Tibial nerve (tissue), 4 donors: ENCODE measurements around the gene TOP1. TPM values are rescaled to one million over a fixed set of nuclear protein-coding genes. Genes with fewer than 3 reads are reported as not detected.

Experiments
- DNase-seq, 2 donors: peaks; one replicate each; pipeline ENCODE4 v3.0.0-alpha.2; 2019; ENCODE audit warnings: low spot score in 2 of 2
- H3K27ac ChIP-seq, 4 donors: fragments of 200-600 bp; sonication (generic) in 3 of 4; one replicate each; pipeline ENCODE4 v1.5.1; 2017 to 2019; ENCODE audit warnings: mild to moderate bottlenecking in 1 of 4
- H3K27me3 ChIP-seq, 2 donors: fragments of 200-600 bp; sonication (generic) in 1 of 2; one replicate each; pipeline versions ENCODE4 v1.5.1 to v1.6.0; 2017 to 2019
- H3K36me3 ChIP-seq, 3 donors: fragments of 200-600 bp; sonication (generic); one replicate each; pipeline ENCODE4 v1.5.1; 2018 to 2019
- H3K4me1 ChIP-seq, 4 donors: fragments of 200-600 bp; sonication (generic) in 3 of 4; one replicate each; pipeline ENCODE4 v1.5.1; 2017 to 2019
- H3K4me3 ChIP-seq, 4 donors: fragments of 200-600 bp; sonication (generic) in 3 of 4; one replicate each; pipeline ENCODE4 v1.5.1; 2017 to 2019; ENCODE audit warnings: mild to moderate bottlenecking in 1 of 4, moderate library complexity in 1 of 4
- H3K9me3 ChIP-seq, 4 donors: fragments of 200-600 bp; sonication (generic) in 3 of 4; one replicate each; pipeline ENCODE4 v1.5.1; 2017 to 2019
- CTCF ChIP-seq, 5 experiments: fragments of 200-600 bp in 3 of 5; fragments of 450-650 bp in 2 of 5; sonication (generic) in 3 of 5; IDR thresholded peaks; one replicate each; pipeline ENCODE4 v1.5.1; 2016 to 2019; ENCODE audit warnings: antibody characterized with exemption in 5 of 5, mild to moderate bottlenecking in 3 of 5, moderate library complexity in 2 of 5
- EP300 ChIP-seq, 2 donors: sonication (generic); formaldehyde crosslinking; IDR thresholded peaks; one replicate each; pipeline ENCODE4 v1.6.1; 2017; ENCODE audit warnings: antibody characterized with exemption in 2 of 2, mild to moderate bottlenecking in 1 of 2
- POLR2A ChIP-seq, 2 donors: fragments of 450-650 bp; IDR thresholded peaks; one replicate each; pipeline ENCODE4 v1.6.1; 2017; ENCODE audit warnings: antibody characterized with exemption in 2 of 2, mild to moderate bottlenecking in 2 of 2, moderate library complexity in 2 of 2
- WGBS, 2 donors: methylation state at CpG; one replicate each; pipeline ENCODE4 v1.1.5; 2018; 5-methylcytosine and 5-hydroxymethylcytosine counted together
- total RNA-seq, 4 donors: library from RNA; depleted of rRNA; stranded (reverse); fragments of >200 nt; gene quantifications; one replicate each; pipeline ENCODE4 v1.1.0, GENCODE V29; 2016

The TOP1 gene
- total RNA-seq, 4 donors from 2014 or later = 17.9 to 29.1 (median 23.1) TPM

GRCh38 chr20:41035207-41035606, 6.6 kb downstream of the TOP1 start:
- H3K4me3 ChIP-seq = no peak overlapping the region
- 63 to 75% methylated on average over 3 of the region's 3 CpGs for whole genome bisulfite sequencing, 2 donors
- no peaks in the 10 kb centered on the region for H3K27me3 ChIP-seq
- H3K4me1 ChIP-seq = peaks cover 0 to 81% (median 29%) of the 10 kb centered on the region in 4 donors
- DNase-seq = no peak
- H3K27ac ChIP-seq = no peak overlapping the region
- no peaks in the 10 kb centered on the region for H3K36me3 ChIP-seq
- H3K9me3 ChIP-seq = no peaks in the 10 kb centered on the region
- TF ChIP-seq CTCF (IDR thresholded peaks at IDR 0.05) (no peak), EP300 (IDR thresholded peaks at IDR 0.05) (no peak), POLR2A (IDR thresholded peaks at IDR 0.05) (no peak)

- TF ChIP-seq POLR2A (IDR thresholded peaks at IDR 0.05) = no peak
- WGBS, 2 donors = 32 to 43% methylated on average over 2 of the region's 2 CpGs
- H3K4me3 ChIP-seq = no peak overlapping the region
- H3K36me3 ChIP-seq = no peaks in the 10 kb centered on the region
- H3K27me3 ChIP-seq = no peaks in the 10 kb centered on the region
- H3K9me3 ChIP-seq = no peaks in the 10 kb centered on the region
- peaks cover 0 to 73% (median 33%) of the 10 kb centered on the region in 4 donors for H3K4me1 ChIP-seq
- no peak overlapping the region for H3K27ac ChIP-seq
- DNase-seq = no peak
Measured at GRCh38 chr20:41037179-41037578, 8.6 kb downstream of the TOP1 start.

- no peak overlapping the region for H3K4me3 ChIP-seq
- H3K9me3 ChIP-seq = no peaks in the 10 kb centered on the region
- H3K36me3 ChIP-seq = no peaks in the 10 kb centered on the region
- TF ChIP-seq CTCF (IDR thresholded peaks at IDR 0.05) (no peak), POLR2A (IDR thresholded peaks at IDR 0.05) (no peak), EP300 (IDR thresholded peaks at IDR 0.05) (no peak)
- DNase-seq = no peak
- no peaks in the 10 kb centered on the region for H3K27me3 ChIP-seq
- 91% methylated on average over 4 of the region's 4 CpGs for WGBS, 2 donors
- peaks cover 0 to 62% (median 27%) of the 10 kb centered on the region in 4 donors for H3K4me1 ChIP-seq
- H3K27ac ChIP-seq = no peak overlapping the region
Measured at GRCh38 chr20:41038149-41038877, 9.7 kb downstream of the TOP1 start.

- no peaks in the 10 kb centered on the region for H3K36me3 ChIP-seq
- H3K4me1 ChIP-seq = peaks cover 0 to 61% (median 21%) of the 10 kb centered on the region in 4 donors
- 78 to 80% methylated on average over 7 of the region's 7 CpGs for WGBS, 2 donors
- H3K27me3 ChIP-seq = no peaks in the 10 kb centered on the region
- H3K9me3 ChIP-seq = no peaks in the 10 kb centered on the region
- no peak overlapping the region for H3K27ac ChIP-seq
- no peak for TF ChIP-seq CTCF (IDR thresholded peaks at IDR 0.05)
- H3K4me3 ChIP-seq = no peak overlapping the region
- DNase-seq = no peak
Measured at GRCh38 chr20:41038878-41039404, 10.3 kb downstream of the TOP1 start.

- no peak for DNase-seq
- no peaks in the 10 kb centered on the region for H3K36me3 ChIP-seq
- H3K27me3 ChIP-seq = no peaks in the 10 kb centered on the region
- H3K4me3 ChIP-seq = no peak overlapping the region
- WGBS, 2 donors = 74 to 90% methylated on average over 1 of the region's 1 CpG
- no peaks in the 10 kb centered on the region for H3K9me3 ChIP-seq
- peaks cover 0 to 44% (median 15%) of the 10 kb centered on the region in 4 donors for H3K4me1 ChIP-seq
- no peak overlapping the region for H3K27ac ChIP-seq
- no peak for TF ChIP-seq CTCF (IDR thresholded peaks at IDR 0.05)
- TF ChIP-seq POLR2A (IDR thresholded peaks at IDR 0.05) = no peak
Measured at GRCh38 chr20:41040855-41041254, 12.2 kb downstream of the TOP1 start.
